Caco-2 (cell line): ENCODE data around the gene GTF2A2. TPM values are rescaled to one million over a fixed set of nuclear protein-coding genes. Genes with fewer than 3 reads are reported as not detected.
"Not testable (repeated sequence)": the region's sequence is repeated elsewhere in the genome, so short reads cannot be mapped to it uniquely, and the experiment has no call there.

Source experiments
- BruUV-seq: library from RNA; stranded (reverse); fragments of 400-500 nt; replicated peaks from 2 replicates; lab custom pipeline; 2021; lab: Mats Ljungman, UMichigan
- CTCF ChIA-PET: fragments of 300-600 bp; sonication (Branson Sonifier 250); formaldehyde crosslinking; loops from one replicate; lab custom pipeline; 2022; ENCODE audit warnings: antibody characterized with exemption; lab: Charles Lee
- POLR2A ChIA-PET: fragments of 300-600 bp; sonication (Branson Sonifier 250); formaldehyde crosslinking; loops from one replicate; lab custom pipeline; 2022; ENCODE audit warnings: antibody characterized with exemption; lab: Charles Lee
- DNase-seq, 2 experiments: peaks; one replicate each; pipeline versions ENCODE4 v3.0.0 to v3.0.0-alpha.2; 2020 to 2022
- H3K27me3 ChIP-seq: replicated peaks from 2 replicates; pipeline ENCODE4 v1.6.0; 2011; ENCODE audit warnings: low read length; ENCODE audit not compliant: control insufficient read depth, insufficient read depth
- H3K36me3 ChIP-seq: 2 replicates; pipeline ENCODE4 v1.5.1; 2011; ENCODE audit warnings: low read length; ENCODE audit not compliant: control insufficient read depth, insufficient read depth
- H3K4me1 ChIP-seq: fragments of 250-450 bp; sonication (Bioruptor Pico); 2 replicates; pipeline ENCODE4 v1.5.1; 2020; ENCODE audit warnings: mild to moderate bottlenecking
- H3K4me3 ChIP-seq: 2 replicates; pipeline ENCODE4 v1.5.1; 2011; ENCODE audit warnings: low read depth, mild to moderate bottlenecking, control low read depth, low read length
- H3K9me3 ChIP-seq: fragments of 250-450 bp; sonication (Bioruptor Pico); 2 replicates; pipeline ENCODE4 v1.5.1; 2020; ENCODE audit warnings: mild to moderate bottlenecking, moderate library complexity
- H3K27ac Mint-ChIP-seq: one replicate; pipeline ENCODE4 v1.8.0; 2022; ENCODE audit warnings: mixed read lengths; ENCODE audit not compliant: unreplicated experiment
- H3K27me3 Mint-ChIP-seq: one replicate; pipeline ENCODE4 v1.8.0; 2022; ENCODE audit warnings: mixed read lengths; ENCODE audit not compliant: insufficient read depth, unreplicated experiment
- H3K36me3 Mint-ChIP-seq: one replicate; pipeline ENCODE4 v1.8.0; 2022; ENCODE audit warnings: mild to moderate bottlenecking, mixed read lengths; ENCODE audit not compliant: insufficient read depth, unreplicated experiment
- H3K4me1 Mint-ChIP-seq: one replicate; pipeline ENCODE4 v1.8.0; 2022; ENCODE audit warnings: low read depth, mixed read lengths; ENCODE audit not compliant: unreplicated experiment
- H3K4me3 Mint-ChIP-seq: one replicate; pipeline ENCODE4 v1.8.0; 2022; ENCODE audit warnings: mild to moderate bottlenecking, moderate library complexity, mixed read lengths; ENCODE audit not compliant: unreplicated experiment
- H3K9me3 Mint-ChIP-seq: one replicate; pipeline ENCODE4 v1.8.0; 2022; ENCODE audit warnings: mixed read lengths; ENCODE audit not compliant: unreplicated experiment
- CTCF ChIP-seq, 2 experiments: fragments of 200-600 bp in 1 of 2; IDR thresholded peaks; 1 replicate in 1 of 2; 2 replicates in 1 of 2; pipeline versions ENCODE4 v1.5.1 to v1.8.0; 2011 to 2022; ENCODE audit warnings: antibody characterized with exemption in 1 of 2, control low read depth in 1 of 2, inconsistent platforms in 1 of 2, low read depth in 1 of 2, low read length in 1 of 2, mild to moderate bottlenecking in 1 of 2, moderate library complexity in 1 of 2; ENCODE audit not compliant: insufficient read depth in 1 of 2, severe bottlenecking in 1 of 2, unreplicated experiment in 1 of 2
- intact Hi-C: fragments of 100-400 bp; cut with micrococcal nuclease; formaldehyde crosslinking; loops from one replicate; pipeline ENCODE4 v1.10.0; 2022; ENCODE audit not compliant: unreplicated experiment
- total RNA-seq: library from RNA; stranded (reverse); gene quantifications from 2 replicates; pipeline ENCODE4 v1.2.3, GENCODE V29; 2022

Gene GTF2A2
- total RNA-seq, 1 experiment from 2014 or later = 153 TPM

- ChIA-PET CTCF (no interaction called here), POLR2A (interaction anchor here (1.8 kb wide), 1 partner anchor 8 kb away, joined by 4 read pairs; the partner anchor contains the start of gene GTF2A2)
- no TSS peak for BruUV-seq
- H3K36me3 ChIP-seq = peaks cover 3% of the 10 kb centered on the region; the same call in 1 of the 2 replicates
- H3K9me3 ChIP-seq = peaks cover 4% of the 10 kb centered on the region
- TF ChIP-seq CTCF (IDR thresholded peaks at IDR 0.05; ENCODE audit: insufficient read depth in 1 of 2, low read depth in 1 of 2, low read length in 1 of 2, severe bottlenecking in 1 of 2, unreplicated experiment in 1 of 2) = no peak
- DNase-seq = no peak
- H3K27me3 ChIP-seq = no peaks in the 10 kb centered on the region
- H3K4me3 ChIP-seq = no peak overlapping the region
- no peaks in the 10 kb centered on the region for H3K27me3 Mint-ChIP-seq
- intact Hi-C loops = no loop called here
- no peak overlapping the region for H3K4me3 Mint-ChIP-seq
- peaks cover 53% of the 10 kb centered on the region for H3K36me3 Mint-ChIP-seq
- peaks cover 25% of the 10 kb centered on the region for H3K4me1 ChIP-seq
- peaks cover 18% of the 10 kb centered on the region for H3K4me1 Mint-ChIP-seq
- no peaks in the 10 kb centered on the region for H3K9me3 Mint-ChIP-seq
- no peak overlapping the region for H3K27ac Mint-ChIP-seq
Observed at GRCh38 chr15:59649603-59650002, 7.7 kb downstream of the GTF2A2 start.

- peaks cover 64% of the 10 kb centered on the region for H3K36me3 Mint-ChIP-seq
- CTCF ChIA-PET = no interaction called here
- H3K36me3 ChIP-seq = peaks cover 1% of the 10 kb centered on the region; the same call in 1 of the 2 replicates
- no peak overlapping the region for H3K4me3 Mint-ChIP-seq
- no peak for TF ChIP-seq CTCF (IDR thresholded peaks at IDR 0.05; ENCODE audit: insufficient read depth in 1 of 2, low read depth in 1 of 2, low read length in 1 of 2, severe bottlenecking in 1 of 2, unreplicated experiment in 1 of 2)
- no peak overlapping the region for H3K4me3 ChIP-seq
- intact Hi-C loops = no loop called here
- BruUV-seq = no TSS peak
- H3K9me3 ChIP-seq = peaks cover 1% of the 10 kb centered on the region
- POLR2A ChIA-PET = no interaction called here
- no peaks in the 10 kb centered on the region for H3K9me3 Mint-ChIP-seq
- H3K27me3 Mint-ChIP-seq = no peaks in the 10 kb centered on the region
- no peaks in the 10 kb centered on the region for H3K27me3 ChIP-seq
- peaks cover 25% of the 10 kb centered on the region for H3K4me1 ChIP-seq
- DNase-seq = no peak
- H3K4me1 Mint-ChIP-seq = peaks cover 14% of the 10 kb centered on the region
- H3K27ac Mint-ChIP-seq = no peak overlapping the region
Observed at GRCh38 chr15:59647085-59647484, 10.2 kb downstream of the GTF2A2 start.

GRCh38 chr15:59646277-59646676 lies 11.0 kb downstream of the GTF2A2 start:
- no peak overlapping the region for H3K27ac Mint-ChIP-seq
- H3K27me3 Mint-ChIP-seq = no peaks in the 10 kb centered on the region
- peaks cover 14% of the 10 kb centered on the region for H3K4me1 Mint-ChIP-seq
- no peak for DNase-seq
- H3K9me3 Mint-ChIP-seq = no peaks in the 10 kb centered on the region
- no peaks in the 10 kb centered on the region for H3K27me3 ChIP-seq
- CTCF ChIA-PET = interaction anchor here (0.6 kb wide), 1 partner anchor 1140 kb away, joined by 7 read pairs; no protein-coding TSS in a partner anchor
- no peak overlapping the region for H3K4me3 ChIP-seq
- no peak for TF ChIP-seq CTCF (IDR thresholded peaks at IDR 0.05; ENCODE audit: insufficient read depth in 1 of 2, low read depth in 1 of 2, low read length in 1 of 2, severe bottlenecking in 1 of 2, unreplicated experiment in 1 of 2)
- H3K36me3 Mint-ChIP-seq = peaks cover 63% of the 10 kb centered on the region
- peaks cover 24% of the 10 kb centered on the region for H3K4me1 ChIP-seq
- H3K4me3 Mint-ChIP-seq = no peak overlapping the region
- intact Hi-C loops = no loop called here
- POLR2A ChIA-PET = no interaction called here
- no peaks in the 10 kb centered on the region for H3K9me3 ChIP-seq
- BruUV-seq = no TSS peak
- no peaks in the 10 kb centered on the region for H3K36me3 ChIP-seq

GRCh38 chr15:59645812-59646211 lies 11.5 kb downstream of the GTF2A2 start:
- H3K9me3 Mint-ChIP-seq, H3K27me3 ChIP-seq, H3K36me3 ChIP-seq, H3K27ac Mint-ChIP-seq, H3K4me3 ChIP-seq, CTCF ChIA-PET, H3K4me3 Mint-ChIP-seq, BruUV-seq, DNase-seq, H3K27me3 Mint-ChIP-seq, intact Hi-C loops, H3K9me3 ChIP-seq: not testable (repeated sequence)
- POLR2A ChIA-PET = interaction anchor here (1.1 kb wide), 1 partner anchor 12 kb away, joined by 6 read pairs; the partner anchor contains the start of gene GTF2A2
- Mint-ChIP-seq H3K4me1 (peaks cover 13% of the 10 kb centered on the region), H3K36me3 (peaks cover 59% of the 10 kb centered on the region)
- H3K4me1 ChIP-seq = peaks cover 20% of the 10 kb centered on the region
